ENCODE data around the gene FBRS.
"Not testable (repeated sequence)": the region's sequence is repeated elsewhere in the genome, so short reads cannot be mapped to it uniquely, and the experiment has no call there.

FBRS gene

DNA sequence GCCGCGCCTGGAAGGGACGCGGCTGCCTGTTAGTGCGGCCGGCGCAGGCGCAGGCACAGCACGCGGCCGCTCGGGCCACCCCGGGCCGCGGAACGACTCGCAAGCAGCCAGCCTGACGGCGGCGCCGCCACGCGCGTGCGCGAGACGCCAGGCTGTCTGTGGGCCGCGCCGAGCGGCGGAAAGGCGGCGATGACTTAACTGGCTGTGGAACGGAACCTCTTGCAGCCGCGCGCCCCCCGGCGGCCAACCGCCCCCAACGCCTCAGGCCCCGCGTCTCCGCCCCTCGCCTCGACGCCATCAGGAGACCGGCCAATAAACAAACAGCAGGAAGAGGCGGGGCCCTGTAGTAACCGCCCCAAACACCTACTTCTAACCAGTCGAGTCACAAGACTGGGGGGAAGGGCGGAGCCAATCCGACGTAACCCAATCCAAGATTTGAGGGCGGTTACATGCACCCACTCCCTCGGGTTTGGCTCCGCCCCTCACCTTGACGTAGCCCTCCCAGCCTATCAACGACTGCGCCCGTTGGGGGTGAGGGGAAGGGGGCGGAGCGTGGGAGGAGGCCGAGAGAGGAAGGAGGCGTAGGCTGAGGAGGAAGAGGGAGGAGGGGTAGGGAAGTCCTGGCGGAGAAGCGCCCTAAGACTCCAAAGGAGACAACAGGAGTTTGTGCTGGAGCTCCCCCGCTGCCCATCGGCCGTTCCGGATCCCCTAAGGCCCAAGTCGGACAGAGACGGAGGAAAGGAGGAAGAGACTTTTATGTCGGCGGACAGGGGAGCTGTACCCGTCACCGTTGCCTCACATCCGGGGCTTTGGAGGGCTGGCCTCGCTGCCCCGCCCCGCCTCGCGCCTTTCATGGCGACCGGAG lies at the start of gene FBRS:
Gene FBRS (plus strand): TSS at position 566 of the 865 bp plus-strand sequence. CDS start 1,088 bp downstream, outside the sequence.
- DNase-seq (ENCODE audit: low spot score), result peak; percentile 100

DNA sequence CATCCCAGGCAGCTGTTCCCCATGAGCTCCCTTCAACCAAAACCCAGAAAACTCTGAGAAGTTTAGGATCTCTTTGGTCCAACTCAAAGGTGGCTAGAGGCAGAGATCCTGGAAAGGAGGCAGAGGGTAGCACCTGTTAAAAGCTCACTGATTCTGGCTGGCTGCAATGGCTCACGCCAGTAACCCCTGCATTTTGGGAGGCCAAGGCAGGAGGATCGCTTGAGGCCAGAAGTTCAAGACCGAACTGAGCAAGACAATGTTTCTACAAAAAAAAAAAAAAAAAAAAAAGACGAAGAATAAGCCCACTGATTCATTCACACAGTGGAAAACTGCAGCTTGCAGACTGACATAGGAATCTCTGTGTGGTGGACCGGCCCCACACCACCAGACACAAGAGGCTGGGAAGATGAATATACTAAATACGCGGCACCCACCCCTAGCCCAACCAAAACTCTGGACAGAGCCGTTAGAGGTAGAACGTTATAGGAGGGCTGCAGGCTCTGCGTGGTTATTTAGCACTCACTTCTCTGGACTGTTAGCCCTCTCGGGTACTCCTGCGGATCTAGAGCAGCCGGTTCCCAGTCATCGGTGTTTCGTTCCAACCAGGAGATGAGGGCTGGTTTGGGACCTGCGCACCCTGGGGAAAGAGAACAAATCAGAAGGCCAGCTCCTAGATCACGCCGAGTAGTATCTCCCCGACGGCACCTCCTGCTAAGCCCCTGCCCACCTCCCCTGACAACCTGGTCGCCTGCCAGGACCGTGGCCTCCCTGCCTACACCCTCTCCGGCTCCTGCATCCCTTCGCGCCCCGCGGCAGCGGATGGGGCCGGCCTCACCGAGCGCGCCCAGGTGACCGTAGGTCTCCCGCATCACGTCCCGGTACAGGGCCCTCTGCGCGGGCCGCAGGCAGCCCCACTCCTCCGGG lies 49.0 kb upstream of the FBRS start:
- no peak for DNase-seq (ENCODE audit: low spot score)

DNA sequence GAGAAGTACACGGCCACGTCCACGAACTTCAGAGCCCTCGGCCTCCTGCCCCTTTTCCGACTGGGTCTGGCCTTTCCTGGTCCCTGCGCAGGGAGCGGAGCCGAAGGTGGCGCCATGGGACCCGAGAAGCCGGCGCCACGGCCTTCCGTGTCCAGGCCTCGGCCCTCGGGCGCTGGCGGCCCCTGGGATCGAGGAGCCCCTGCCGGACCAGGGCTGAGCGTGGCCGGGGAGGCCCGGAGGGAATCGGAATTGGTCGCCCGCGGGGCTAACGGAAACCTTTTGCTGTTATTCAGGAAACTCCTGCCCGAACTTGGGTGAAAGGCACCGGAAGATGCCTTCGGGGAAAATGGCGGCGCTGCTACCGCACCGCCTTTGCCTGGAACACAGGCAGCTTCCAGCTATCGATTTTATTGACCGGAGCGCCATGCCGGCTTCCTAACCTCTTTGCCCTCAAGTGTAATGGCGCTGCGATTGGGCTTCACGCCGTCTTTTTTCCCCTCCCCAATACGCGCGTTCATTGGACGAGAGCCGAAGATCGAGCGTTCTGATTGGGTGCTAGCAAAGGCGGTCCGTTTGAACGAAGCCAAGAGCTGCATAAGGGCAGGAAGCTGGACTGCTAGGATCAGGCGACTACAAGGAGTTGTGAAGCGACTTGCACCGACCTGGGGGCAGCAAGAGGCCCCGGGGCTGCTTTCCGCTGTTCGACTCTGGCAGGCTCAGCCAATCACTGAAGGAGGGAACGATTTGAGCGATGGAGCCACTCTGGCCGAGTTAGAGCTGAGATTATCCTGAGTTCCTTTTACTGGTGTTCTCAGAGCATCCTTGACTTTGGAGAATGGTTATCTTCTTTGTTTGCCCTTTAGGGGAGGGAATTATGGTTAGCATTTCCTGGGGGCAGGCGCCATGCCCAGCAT lies 48.0 kb upstream of the FBRS start, which contains the start of gene ZNF689:
Gene ZNF689 (minus strand): TSS at position 464 of the 914 bp plus-strand sequence. CDS start 348 bp downstream, at position 116.
- DNase-seq (ENCODE audit: low spot score), result peak; percentile 97

DNA sequence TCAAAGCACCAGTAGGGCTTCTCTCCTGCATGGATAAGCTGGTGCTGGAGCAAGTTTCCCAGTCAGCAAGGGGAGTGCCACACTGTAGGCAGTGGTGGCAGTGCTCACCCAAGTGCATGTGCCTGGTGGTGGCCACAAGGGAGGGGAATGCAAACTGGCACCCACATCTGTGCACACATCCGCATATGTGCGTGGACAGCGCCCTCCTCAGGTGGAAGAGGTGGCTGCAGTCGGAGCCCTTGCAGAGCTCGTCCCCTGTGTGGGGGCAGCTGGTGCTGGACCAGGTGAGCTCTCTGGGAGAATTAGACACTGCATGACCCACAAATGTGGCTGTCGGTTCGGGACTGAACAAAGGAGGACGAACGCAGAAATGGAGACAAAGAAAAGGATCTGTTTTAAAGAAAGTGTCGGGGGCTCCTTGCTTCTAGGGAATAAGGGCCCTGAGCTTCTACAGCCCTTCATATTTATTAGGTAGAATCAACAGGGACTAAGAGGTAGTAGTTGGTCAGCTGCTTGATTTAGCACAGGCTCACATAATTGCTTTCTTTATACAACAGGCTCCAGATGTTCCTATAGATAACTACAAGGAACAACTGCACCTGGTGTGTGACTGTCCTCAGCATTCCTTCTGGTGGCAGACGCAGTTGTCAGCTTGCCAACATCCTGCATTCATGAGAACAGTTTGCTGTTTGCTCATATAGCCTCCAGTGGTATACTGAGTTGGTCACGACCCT lies 42.7 kb upstream of the FBRS start:
- DNase-seq (ENCODE audit: low spot score), result no peak

DNA sequence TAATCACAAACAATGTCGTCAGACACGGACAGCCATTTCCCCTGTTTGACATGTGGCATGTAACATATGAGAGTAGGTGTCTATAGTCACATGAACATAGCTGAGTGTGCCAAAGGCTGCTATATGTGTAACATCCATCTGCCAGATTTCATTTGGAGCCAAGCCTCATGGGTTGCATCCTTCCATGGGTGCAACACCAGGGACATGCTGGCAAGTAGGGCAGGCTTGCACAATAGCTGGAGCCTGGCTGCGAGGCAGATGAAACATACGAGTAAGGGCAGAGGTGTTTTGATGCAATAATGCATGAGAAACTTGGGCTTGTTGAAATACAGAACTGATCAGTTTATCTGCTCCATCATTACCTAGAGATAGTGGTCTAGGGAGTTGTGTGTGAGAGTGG lies 39.0 kb upstream of the FBRS start:
- DNase-seq (ENCODE audit: low spot score), result no peak

DNA sequence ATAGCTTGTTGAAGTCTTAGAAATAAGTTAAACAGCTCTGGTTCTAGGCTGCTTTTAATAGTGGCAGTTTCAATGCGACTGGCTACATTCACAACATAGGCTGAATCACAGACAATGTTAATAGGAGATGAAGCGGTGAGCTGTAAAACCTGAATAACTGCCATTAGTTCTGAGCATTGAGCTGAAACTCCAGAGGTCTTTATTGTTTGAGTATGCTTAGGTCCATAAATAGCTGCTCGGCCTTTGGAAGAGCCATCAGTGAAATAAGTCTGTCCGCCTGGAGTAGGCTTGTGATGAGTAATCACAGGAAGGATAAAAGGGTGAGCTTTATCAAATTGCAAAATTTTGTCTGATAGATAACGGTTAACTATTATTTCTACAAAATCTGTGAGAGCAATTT lies 38.6 kb upstream of the FBRS start:
- DNase-seq (ENCODE audit: low spot score), result no peak

DNA sequence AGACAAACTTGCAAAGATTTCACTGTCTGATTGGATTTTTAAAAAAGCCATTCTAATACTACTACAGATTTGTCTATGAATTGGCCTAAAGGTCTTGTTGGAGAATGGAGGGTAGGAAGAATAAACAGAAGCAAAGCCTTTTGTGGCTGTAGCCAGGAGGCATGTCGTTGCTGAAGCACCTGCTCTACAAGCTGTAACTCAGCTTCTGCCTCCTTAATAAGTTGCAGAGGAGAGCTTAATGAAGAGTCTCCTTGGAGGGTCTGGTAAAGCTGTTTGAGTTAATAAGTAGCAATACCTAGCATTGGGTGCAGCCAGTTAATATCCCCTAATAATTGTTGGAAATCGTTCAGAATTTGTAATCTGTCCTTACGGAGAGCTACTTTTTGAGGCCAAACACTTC lies 38.1 kb upstream of the FBRS start:
- no peak for DNase-seq (ENCODE audit: low spot score)

DNA sequence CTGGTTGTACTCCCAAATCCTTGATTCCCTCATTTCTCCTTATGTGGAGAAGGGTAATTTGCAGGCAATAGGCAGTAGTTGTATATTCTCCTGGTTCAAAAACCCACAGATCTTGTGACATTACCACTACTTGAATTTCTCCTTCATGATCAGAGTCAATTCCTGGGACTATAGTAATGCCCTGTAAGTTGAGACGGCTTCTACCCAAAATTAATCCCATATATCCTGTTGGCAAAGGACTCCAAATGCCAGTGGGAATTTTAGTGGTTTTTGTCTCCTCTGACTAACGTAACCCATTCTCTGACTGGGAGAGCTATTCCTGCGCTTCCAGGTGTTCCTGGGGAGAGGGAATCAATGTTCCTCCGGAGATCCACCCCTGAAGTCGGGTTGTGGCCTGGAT lies 36.5 kb upstream of the FBRS start:
- DNase-seq (ENCODE audit: low spot score), result no peak

DNA sequence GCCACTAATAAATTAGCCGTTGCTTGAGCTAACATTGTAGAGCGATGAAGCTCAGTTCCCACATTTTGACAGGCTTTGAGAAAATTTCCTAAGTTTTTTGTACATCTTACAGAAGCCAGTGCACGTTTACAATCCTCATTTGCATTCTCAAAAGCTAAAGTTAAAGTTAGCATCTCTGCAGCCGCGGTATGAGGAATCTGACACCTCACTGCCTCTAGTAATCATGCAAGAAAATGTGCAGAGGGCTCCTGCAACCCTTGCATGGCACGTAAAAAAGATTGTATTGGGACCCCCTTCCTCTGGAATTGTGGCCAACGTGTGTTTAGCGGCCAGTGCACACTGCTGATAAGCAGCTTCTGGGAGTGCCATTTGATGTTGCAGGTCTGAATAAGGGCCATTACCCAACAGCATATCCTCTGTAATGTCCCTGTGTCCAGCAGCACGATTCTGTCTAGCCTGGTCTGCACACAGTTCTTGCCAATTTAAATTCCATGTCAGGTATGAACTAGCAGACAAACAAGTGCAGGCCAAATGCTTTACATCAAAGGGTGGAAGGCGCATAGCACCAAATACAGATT lies 35.7 kb upstream of the FBRS start:
- no peak for DNase-seq (ENCODE audit: low spot score)

DNA sequence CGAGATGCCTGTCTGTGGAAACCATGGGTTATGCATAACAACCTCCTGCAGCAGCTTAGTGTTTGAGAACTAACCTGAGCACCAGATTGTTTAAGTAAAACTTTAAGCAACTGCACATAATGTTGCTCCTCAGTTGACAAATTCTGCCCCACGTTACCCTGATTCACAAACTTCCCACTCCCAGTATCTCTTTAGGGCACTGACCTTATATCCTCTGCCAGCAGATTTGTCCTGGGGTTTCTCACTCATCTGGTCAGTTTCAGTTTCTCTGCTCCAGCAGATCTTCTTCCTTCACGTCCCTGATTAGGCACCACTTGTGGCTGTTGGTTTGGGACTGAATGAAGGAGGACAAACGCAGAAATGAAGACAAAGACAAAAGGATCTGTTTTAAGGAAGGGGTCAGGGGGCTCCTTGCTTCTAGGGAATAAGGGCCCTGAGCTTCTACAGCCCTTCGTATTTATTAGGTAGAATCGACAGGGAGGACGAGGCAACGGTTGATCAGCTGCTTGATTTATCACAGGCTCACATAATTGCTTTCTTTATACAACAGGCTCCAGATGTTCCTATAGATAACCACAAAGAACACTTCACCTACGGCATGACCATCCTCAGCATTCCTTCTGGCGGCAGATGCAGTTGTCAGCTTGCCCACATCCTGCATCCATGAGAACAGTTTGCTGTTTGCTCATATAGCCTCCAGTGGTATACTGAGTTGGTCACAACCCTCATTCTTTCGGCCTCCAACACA lies 34.5 kb upstream of the FBRS start:
- no peak for DNase-seq (ENCODE audit: low spot score)

DNA sequence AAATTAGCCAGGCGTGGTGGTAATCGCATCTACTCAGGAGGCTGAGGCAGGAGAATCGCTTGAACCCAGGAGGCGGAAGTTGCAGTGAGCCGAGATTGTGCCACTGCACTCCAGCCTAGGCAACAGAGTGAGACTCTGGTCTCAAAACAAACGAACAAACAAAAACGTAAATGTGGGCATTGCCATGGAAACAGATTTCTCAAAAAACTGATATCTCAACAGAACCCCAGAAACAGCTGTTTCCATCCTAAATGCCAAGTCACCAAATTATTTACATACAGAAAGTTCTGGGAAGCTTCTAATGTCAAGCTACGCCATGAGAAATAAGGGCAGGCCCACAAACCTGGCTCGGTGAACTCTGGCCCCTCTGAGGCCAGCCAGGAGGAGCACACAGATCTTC lies 32.0 kb upstream of the FBRS start:
- no peak for DNase-seq (ENCODE audit: low spot score)

DNA sequence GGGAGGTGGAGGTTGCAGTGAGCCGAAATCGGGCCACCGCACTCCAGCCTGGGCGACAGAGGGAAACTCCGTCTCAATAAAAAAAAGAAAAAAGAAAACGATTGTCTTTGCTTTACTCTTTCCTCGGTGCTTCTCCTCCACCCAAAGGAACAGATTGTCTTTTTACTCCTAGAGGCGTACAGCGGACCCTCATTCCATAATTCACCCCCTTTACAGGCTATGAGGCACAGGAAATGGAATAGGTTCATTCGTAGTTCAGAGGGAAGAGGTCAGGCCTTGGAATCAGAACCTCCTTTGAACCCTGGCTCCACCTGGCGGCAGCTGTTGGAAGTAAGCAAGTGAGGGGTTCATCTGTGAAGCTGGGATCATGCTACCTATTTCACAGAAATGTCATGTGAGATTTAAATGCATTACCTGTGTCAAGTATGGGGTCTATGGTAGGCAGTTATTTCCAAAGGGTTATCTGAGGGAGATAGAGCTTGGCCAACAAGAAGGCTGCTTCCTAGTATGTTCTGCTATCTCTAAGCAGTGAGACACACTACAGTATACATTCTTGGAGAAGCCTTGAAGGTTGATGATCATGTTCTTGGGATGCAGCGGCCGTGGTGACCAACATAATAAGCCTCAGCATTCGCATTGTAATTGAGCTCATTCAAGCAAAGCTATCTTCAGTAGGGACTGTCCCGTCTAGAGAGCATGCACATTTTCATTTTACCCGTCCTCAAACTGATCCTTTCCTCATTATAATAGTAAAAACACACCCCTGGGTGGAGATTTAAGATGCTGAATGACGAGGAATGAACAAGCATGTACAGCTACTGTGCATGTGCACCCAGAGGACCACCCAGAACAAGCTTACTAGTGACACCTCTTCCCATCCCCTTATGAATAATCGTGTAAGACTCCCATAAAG lies 29.3 kb upstream of the FBRS start:
- DNase-seq (ENCODE audit: low spot score), result peak; percentile 83

DNA sequence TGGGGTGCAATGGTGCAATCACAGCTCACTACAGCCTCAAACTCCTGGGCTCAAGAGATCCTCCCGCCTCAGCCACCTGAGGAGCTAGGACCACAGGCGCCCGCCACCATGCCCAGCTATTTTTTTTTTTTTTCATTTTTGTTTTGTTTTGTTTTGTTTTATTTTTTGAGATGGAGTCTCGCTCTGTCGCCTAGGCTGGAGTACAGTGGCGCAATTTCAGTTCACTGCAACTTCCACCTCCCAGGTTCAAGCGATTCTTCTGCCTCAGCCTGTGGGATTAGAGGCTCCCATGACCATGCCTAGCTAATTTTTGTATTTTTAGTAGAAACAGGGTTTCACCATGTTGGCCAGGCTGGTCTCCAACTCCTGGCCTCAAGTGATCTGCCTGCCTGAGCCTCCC lies 25.8 kb upstream of the FBRS start:
- DNase-seq (ENCODE audit: low spot score), result not testable (repeated sequence)

DNA sequence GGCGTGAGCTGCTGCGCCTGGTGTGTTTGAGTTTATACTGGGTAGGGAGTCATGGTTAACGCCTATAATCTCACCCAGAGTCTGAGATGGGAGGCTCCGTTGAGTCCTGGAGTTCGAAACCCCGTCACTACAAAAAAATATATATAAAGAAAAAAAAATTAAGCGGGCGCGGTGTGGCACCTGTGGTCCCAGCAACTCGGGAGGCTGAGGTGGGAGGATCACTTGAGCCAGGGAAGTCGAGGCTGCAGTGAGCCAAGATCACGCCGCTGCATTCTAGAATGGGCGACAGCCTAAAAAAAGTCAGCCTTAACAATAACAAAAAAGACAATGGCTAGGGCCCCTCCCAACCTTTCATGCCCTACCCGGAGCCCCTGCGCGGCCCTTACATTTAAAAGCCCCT lies 24.7 kb upstream of the FBRS start:
- no peak for DNase-seq (ENCODE audit: low spot score)

DNA sequence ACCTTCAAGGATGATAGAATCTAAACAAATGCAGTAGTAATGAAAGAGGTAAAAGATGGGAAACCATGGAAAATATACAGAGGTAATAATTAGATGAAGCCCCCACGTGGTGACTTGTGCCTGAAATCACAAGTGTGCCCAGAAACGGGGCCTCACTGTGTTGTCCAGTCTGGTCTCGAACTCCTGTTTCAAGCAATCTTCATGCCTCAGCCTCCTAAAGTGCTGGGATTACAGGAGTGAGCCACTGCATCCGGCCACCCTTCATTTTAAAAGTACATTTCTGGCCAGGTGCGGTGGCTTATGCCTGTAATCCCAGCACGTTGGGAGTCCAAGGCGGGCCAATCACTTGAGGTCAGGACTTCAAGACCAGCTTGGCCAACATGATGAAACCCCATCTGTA lies 21.6 kb upstream of the FBRS start:
- DNase-seq (ENCODE audit: low spot score), result no peak

DNA sequence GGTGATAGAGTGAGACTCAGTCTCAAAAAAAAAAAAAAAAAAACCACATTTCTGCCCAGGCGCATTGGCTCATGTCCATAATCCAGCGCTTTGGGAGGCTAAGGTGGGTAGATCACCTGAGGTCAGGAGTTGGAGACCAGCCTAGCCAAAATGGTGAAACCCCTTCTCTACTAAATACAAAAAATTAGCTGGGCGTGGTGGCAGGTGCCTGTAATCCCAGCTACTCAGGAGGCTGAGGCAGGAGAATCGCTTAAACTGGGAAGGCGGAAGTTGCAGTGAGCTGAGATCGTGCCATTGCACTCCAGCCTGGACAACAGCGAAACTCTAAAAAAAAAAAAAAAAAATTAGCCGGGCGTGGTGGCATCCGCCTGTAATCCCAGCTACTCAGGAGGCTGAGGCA lies 21.1 kb upstream of the FBRS start:
- not testable (repeated sequence) for DNase-seq (ENCODE audit: low spot score)

DNA sequence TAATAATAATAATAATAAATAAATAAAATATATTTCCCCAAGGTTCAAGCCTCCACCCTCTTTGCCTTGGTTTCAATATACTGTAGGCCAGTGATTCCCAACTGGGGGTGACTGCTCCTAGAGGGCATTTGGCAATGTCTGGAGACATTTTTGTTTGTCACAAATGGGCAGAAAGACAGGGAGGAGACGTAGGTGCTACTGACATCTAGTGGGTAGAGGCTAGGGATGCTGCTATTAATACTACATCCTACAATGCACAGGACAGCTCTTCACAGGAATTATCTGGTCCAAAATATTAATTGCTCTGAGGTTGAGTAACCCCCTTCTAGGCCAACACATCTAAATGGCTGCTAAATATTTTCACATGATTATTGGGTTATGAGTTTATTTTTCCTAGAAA lies 20.3 kb upstream of the FBRS start:
- no peak for DNase-seq (ENCODE audit: low spot score)

DNA sequence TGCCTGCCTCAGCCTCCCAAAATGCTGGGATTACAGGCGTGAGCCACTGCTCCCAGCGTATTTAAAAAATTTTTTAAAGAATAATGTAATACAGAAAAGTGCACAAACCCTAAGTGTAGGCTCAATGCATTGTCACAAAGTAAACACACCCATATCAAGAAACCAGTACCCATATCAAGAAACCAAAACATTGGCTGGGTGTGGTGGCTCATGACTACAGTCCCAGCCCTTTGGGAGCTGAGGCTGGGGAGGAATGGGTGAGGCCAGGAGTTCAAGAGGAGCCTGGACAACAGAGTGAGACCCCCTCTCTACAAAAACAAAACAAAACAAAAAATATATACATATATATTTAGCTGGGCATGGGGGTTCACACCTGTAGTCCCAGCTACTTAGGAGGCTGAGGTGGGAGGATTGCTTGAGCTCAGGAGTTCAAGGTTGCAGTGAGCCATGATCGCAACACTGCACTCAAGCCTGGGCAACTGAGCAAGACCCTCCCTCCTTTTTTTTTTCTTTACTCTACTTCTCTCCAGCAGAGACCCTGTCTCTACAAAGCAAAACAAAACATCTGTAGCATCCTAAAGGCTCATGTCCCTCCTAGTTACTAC lies 16.8 kb upstream of the FBRS start:
- DNase-seq (ENCODE audit: low spot score), result no peak
